Measurements from ENCODE around the gene IKZF2. TPM values are rescaled to one million over a fixed set of nuclear protein-coding genes. Genes with fewer than 3 reads are reported as not detected.
A peak's percentile ranks its signal among the peaks of the same experiment; 100 is the strongest.

Gene IKZF2
- total RNA-seq, 1 experiment from 2014 or later = 5.2 TPM

- Histone ChIP-seq H3K27me3 (ENCODE audit: low read length) (no peaks in the 10 kb centered on the region), H3K9me2 (replicated peaks; ENCODE audit: low read length) (no peaks in the 10 kb centered on the region), H3K9ac (ENCODE audit: low read length) (peak overlapping the region; percentile 66), H3F3A (ENCODE audit: low read length, unreplicated experiment) (peaks cover 7% of the 10 kb centered on the region), H3K27ac (ENCODE audit: low read length) (peak overlapping the region; percentile 63; the same call in 1 of the 2 replicates), H3K9me3 (ENCODE audit: low read length) (no peaks in the 10 kb centered on the region), H3K36me3 (ENCODE audit: low read depth, low read length) (no peaks in the 10 kb centered on the region), H3K4me1 (ENCODE audit: insufficient read depth, low read length) (peaks cover 24% of the 10 kb centered on the region), H3K4me2 (ENCODE audit: low read length) (peak overlapping the region; percentile 95), H3K4me3 (ENCODE audit: low read length) (peak overlapping the region; percentile 91), H2AFZ (ENCODE audit: low read length) (peak overlapping the region; percentile 91), H4K20me1 (ENCODE audit: low read length) (no peaks in the 10 kb centered on the region), H3K79me2 (ENCODE audit: low read length) (peaks cover 21% of the 10 kb centered on the region)
- TF ChIP-seq EZH2phosphoT487 (IDR thresholded peaks at IDR 0.05; ENCODE audit: borderline replicate concordance, low read length) = no peak
- TF ChIP-seq, protein P1, sequence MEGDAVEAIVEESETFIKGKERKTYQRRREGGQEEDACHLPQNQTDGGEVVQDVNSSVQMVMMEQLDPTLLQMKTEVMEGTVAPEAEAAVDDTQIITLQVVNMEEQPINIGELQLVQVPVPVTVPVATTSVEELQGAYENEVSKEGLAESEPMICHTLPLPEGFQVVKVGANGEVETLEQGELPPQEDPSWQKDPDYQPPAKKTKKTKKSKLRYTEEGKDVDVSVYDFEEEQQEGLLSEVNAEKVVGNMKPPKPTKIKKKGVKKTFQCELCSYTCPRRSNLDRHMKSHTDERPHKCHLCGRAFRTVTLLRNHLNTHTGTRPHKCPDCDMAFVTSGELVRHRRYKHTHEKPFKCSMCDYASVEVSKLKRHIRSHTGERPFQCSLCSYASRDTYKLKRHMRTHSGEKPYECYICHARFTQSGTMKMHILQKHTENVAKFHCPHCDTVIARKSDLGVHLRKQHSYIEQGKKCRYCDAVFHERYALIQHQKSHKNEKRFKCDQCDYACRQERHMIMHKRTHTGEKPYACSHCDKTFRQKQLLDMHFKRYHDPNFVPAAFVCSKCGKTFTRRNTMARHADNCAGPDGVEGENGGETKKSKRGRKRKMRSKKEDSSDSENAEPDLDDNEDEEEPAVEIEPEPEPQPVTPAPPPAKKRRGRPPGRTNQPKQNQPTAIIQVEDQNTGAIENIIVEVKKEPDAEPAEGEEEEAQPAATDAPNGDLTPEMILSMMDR (conservative IDR thresholded peaks at IDR 0.05; ENCODE audit: low read depth, low read length) = no peak; the same call in 1 of the 2 replicates
- no peak for TF ChIP-seq EZH2 (IDR thresholded peaks at IDR 0.05; ENCODE audit: low read length, unreplicated experiment)
- DNase-seq (no peak), ATAC-seq (no peak)
- no TSS peak for BruUV-seq (replicated peaks)
- intact Hi-C loops (cut with micrococcal nuclease) = no loop called here
- ChIA-PET CTCF (interaction anchor here (1.0 kb wide), 1 partner anchor 372 kb away, joined by 5 read pairs; no protein-coding TSS in a partner anchor), POLR2A (ENCODE audit: unreplicated experiment) (no interaction called here)
These were observed 2.0 kb downstream of the IKZF2 start for GRCh38 chr2:213149294-213149875.

DNA sequence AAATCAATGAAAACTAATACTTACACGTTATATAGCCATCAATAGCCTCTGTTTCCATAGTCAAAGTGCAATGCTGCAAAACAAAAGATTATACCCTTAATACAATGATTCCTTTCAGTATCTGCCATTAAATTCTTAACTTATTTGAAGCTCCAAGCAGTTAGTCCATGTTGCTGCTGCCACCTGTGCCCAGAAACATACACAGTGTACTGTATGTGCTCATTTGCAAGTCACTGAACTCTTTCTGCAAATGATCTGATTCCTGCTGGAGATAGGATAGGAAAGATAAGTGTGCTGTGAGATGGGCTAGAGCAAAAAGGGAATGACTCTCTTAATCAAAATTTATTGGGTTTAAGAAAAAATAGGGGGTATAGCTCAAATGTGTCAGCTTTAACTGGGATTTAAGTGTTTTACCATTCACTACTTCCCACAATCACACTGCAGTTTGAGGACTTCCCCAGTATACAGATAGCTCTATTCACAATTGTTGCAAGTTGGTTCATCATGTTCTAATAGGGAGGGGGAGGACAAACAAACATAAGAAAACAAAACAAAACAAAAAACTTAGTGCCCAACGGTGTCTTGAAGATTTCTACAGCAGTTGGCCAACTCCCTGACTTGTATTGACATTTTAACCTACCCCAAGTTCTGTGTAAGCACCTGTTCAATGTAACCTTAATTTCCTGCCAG is 2.7 kb downstream of the IKZF2 start:
- peak overlapping the region; percentile 95 for H3K4me2 ChIP-seq (ENCODE audit: low read length)
- H3K27ac ChIP-seq (ENCODE audit: low read length) = no peak overlapping the region
- ATAC-seq (no peak), DNase-seq (no peak)
- peaks cover 21% of the 10 kb centered on the region for H3K79me2 ChIP-seq (ENCODE audit: low read length)
- H3F3A ChIP-seq (ENCODE audit: low read length, unreplicated experiment) = peaks cover 7% of the 10 kb centered on the region
- peak overlapping the region; percentile 66; the same call in 1 of the 2 replicates for H3K9ac ChIP-seq (ENCODE audit: low read length)
- BruUV-seq (replicated peaks) = no TSS peak
- H3K9me3 ChIP-seq (ENCODE audit: low read length) = no peaks in the 10 kb centered on the region
- H3K9me2 ChIP-seq (replicated peaks; ENCODE audit: low read length) = no peaks in the 10 kb centered on the region
- H3K36me3 ChIP-seq (ENCODE audit: low read depth, low read length) = no peaks in the 10 kb centered on the region
- no peaks in the 10 kb centered on the region for H3K27me3 ChIP-seq (ENCODE audit: low read length)
- peaks cover 24% of the 10 kb centered on the region for H3K4me1 ChIP-seq (ENCODE audit: insufficient read depth, low read length)
- no peak for TF ChIP-seq EZH2 (IDR thresholded peaks at IDR 0.05; ENCODE audit: low read length, unreplicated experiment)
- TF ChIP-seq, protein P1 (conservative IDR thresholded peaks at IDR 0.05; ENCODE audit: low read depth, low read length) = no peak
- TF ChIP-seq EZH2phosphoT487 (IDR thresholded peaks at IDR 0.05; ENCODE audit: borderline replicate concordance, low read length) = no peak
- no peaks in the 10 kb centered on the region for H4K20me1 ChIP-seq (ENCODE audit: low read length)
- ChIA-PET POLR2A (ENCODE audit: unreplicated experiment) (interaction anchor here (0.6 kb wide), 1 partner anchor 257 kb away, joined by 7 read pairs; no protein-coding TSS in a partner anchor), CTCF (interaction anchor here (1.0 kb wide), 1 partner anchor 371 kb away, joined by 5 read pairs; no protein-coding TSS in a partner anchor)
- peak overlapping the region; percentile 91; the same call in 1 of the 2 replicates for H2AFZ ChIP-seq (ENCODE audit: low read length)
- intact Hi-C loops (cut with micrococcal nuclease) = no loop called here
- peak overlapping the region; percentile 91 for H3K4me3 ChIP-seq (ENCODE audit: low read length)

DNA sequence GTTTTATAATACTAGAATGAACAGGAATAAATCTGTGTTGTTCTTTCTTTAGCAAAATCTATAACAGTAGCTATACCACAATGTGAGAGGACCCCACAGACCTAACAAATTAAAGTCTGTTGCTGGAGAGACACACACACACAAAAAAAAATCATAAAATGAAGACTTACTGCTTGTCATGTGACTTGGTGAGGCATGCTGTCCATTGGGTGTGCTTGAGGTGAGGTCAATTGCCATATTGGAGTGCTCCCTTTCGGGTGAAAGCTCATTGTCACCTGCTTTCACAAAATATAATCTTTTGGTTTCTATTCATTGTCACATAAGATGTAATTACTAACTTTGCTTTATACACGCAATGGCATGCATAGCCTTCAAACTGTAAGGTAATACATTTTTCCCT is 3.9 kb downstream of the IKZF2 start:
- no peaks in the 10 kb centered on the region for H3K9me2 ChIP-seq (replicated peaks; ENCODE audit: low read length)
- no peaks in the 10 kb centered on the region for H4K20me1 ChIP-seq (ENCODE audit: low read length)
- peaks cover 7% of the 10 kb centered on the region for H3F3A ChIP-seq (ENCODE audit: low read length, unreplicated experiment)
- ChIA-PET POLR2A (ENCODE audit: unreplicated experiment) (no interaction called here), CTCF (no interaction called here)
- H2AFZ ChIP-seq (ENCODE audit: low read length) = no peak overlapping the region
- no peaks in the 10 kb centered on the region for H3K27me3 ChIP-seq (ENCODE audit: low read length)
- H3K27ac ChIP-seq (ENCODE audit: low read length) = no peak overlapping the region
- H3K4me2 ChIP-seq (ENCODE audit: low read length) = no peak overlapping the region
- H3K4me3 ChIP-seq (ENCODE audit: low read length) = no peak overlapping the region
- intact Hi-C loops (cut with micrococcal nuclease) = no loop called here
- peaks cover 18% of the 10 kb centered on the region for H3K79me2 ChIP-seq (ENCODE audit: low read length)
- DNase-seq = no peak
- ATAC-seq = no peak
- no peak overlapping the region for H3K9ac ChIP-seq (ENCODE audit: low read length)
- no peaks in the 10 kb centered on the region for H3K36me3 ChIP-seq (ENCODE audit: low read depth, low read length)
- peaks cover 15% of the 10 kb centered on the region for H3K4me1 ChIP-seq (ENCODE audit: insufficient read depth, low read length)
- BruUV-seq (replicated peaks) = no TSS peak
- TF ChIP-seq EZH2 (IDR thresholded peaks at IDR 0.05; ENCODE audit: low read length, unreplicated experiment) = no peak
- H3K9me3 ChIP-seq (ENCODE audit: low read length) = no peaks in the 10 kb centered on the region

Measured in PC-3 (cell line).